Measurements from ENCODE around the gene GPX6. TPM values are rescaled to one million over a fixed set of nuclear protein-coding genes. Genes with fewer than 3 reads are reported as not detected.
"Not testable (repeated sequence)": the region's sequence is repeated elsewhere in the genome, so short reads cannot be mapped to it uniquely, and the experiment has no call there.

GPX6 gene
- total RNA-seq, 1 experiment from 2014 or later: not detected

DNA sequence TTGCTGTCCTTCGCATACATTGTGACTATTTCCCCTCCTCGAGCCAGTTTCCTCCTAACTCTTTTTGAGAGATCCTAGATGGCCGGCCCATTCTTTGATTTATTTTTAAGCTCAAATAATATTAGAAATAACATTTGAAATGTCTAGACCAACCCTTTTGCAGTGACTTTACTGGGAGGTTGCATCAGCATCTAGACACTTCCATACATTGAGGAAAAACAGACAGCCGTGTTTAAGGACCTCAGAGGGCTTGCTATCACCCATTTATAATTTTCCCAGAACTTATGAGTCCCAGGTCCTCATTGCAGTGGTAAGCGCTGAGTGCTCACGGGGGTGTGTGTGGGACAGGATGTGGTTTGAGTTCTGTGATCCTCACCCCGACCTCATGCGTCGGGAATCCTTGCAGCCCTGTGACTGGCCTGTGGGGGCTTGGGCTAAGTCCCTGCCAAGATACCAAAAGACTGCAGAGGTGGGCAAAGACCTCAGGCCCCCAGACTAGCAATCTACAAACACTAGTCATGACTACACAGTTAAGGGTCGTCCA, 10.0 kb upstream of the GPX6 start, which contains the start of gene GPX5:
Gene GPX5 (plus strand): TSS at position 386 of the 544 bp plus-strand sequence. CDS start 133 bp downstream, at position 519.
- peak; percentile 74 for DNase-seq (ENCODE audit: low read depth)

GRCh38 chr6:28523241-28523622, 7.6 kb upstream of the GPX6 start:
- peak; percentile 34 for DNase-seq (ENCODE audit: low read depth)

GRCh38 chr6:28522594-28523240, 7.1 kb upstream of the GPX6 start:
- DNase-seq (ENCODE audit: low read depth): no peak

GRCh38 chr6:28517964-28518363, 2.4 kb upstream of the GPX6 start:
- no peak for DNase-seq (ENCODE audit: low read depth)

DNA sequence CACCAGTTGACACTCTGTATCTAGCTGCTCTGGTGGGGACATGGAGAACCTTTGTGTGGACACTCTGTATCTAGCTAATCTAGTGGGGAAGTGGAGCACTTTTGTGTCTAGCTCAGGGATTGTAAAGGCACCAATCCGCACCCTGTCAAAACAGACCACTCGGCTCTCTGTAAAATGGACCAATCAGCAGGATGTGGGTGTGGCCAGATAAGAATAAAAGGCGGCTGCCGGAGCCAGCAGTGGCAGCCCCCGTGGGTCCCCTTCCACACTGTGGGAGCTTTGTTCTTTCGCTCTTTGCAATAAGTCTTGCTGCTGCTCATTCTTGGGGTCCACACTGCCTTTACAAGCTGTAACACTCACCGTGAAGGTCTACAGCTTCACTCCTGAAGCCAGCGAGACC, 3.2 kb downstream of the GPX6 start:
- not testable (repeated sequence) for DNase-seq (ENCODE audit: low read depth)

DNA sequence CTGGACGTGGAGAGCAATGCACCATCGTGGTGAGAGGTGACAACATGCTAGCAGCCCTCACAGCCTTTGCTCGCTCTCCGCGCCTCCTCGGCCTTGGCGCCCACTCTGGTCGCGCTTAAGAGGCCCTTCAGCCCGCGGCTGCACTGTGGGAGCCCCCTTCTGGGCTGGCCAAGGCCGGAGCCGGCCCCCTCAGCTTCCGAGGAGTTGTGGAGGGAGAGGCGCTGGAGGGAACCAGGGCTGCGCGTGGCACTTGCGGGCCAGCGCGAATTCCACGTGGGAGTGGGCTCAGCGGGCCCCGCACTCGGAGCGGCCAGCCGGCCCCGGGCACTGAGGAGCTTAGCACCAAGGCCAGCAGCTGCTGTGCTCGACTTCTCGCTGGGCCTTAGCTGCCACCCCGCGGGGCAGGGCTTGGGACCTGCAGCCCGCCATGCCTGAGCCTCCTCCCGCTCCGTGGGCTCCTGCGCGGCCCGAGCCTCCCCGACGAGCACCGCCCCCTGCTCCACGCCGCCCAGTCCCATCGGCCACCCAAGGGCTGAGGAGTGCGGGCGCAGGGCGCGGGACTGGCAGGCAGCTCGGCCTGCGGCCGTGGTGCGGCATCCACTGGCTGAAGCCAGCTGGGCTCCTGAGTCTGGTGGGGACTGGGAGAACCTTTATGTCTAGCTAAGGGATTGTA, 3.8 kb downstream of the GPX6 start:
- DNase-seq (ENCODE audit: low read depth): no peak

- DNase-seq (ENCODE audit: low read depth): no peak
These were observed 8.7 kb downstream of the GPX6 start for GRCh38 chr6:28506807-28507475.

DNA sequence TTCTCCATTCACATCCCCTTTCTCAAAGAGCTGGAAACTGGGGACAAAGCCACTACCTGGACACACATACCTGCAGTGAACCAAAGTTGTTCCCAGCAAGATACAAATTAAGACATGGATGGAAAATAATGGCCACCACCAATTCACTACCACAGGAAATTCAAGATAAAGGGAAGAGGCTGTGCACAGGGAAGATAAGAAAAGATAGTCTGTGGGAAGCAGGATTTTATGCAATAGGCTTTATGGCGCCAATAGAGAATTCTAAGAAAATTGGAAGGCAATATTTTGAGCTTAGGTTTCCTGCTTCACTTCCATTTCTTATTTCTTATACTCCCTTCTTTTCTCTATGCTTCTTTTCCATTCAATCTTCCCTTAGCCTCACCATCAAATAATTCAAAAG, 9.9 kb downstream of the GPX6 start:
- DNase-seq (ENCODE audit: low read depth): no peak

DNA sequence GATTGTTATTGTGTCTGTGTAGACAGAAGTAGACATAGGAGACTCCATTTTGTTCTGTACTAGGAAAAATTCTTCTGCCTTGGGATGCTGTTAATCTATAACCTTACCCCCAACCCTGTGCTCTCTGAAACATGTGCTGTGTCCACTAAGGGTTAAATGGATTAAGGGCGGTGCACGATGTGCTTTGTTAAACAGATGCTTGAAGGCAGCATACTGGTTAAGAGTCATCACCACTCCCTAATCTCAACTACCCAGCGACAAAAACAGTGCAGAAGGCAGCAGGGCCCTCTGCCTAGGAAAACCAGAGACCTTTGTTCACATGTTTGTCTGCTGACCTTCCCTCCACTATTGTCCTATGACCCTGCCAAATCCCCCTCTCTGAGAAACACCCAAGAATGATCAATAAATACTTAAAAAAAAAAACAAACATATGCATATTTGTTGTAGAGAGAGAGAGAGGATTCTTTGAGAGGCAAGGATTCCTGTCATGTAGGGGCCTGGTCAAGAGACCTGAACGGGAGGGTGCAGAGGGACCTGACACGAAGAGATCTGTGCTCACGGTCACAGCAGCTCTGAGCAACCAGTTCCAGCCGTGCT, 12.8 kb downstream of the GPX6 start:
- not testable (repeated sequence) for DNase-seq (ENCODE audit: low read depth)

GRCh38 chr6:28502136-28502535, 13.5 kb downstream of the GPX6 start:
- DNase-seq (ENCODE audit: low read depth): not testable (repeated sequence)

DNA sequence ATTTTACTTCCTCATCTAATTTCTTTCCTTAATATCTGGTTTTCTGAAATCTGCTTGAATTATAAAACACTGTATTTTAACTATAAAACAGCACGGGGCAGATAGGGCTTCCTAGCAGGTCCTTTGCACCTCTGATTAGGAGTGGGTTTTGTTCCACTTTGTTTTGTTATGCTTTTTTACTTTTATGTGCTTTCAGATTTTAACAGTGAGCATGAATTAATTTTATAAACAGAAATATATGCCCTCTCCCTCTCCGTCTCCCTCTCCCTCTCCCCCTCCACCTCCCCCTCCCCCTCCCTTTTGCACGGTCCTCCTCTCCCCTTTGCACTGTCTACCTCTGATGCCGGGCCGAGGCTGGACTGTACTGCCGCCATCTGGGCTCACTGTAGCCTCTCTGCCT, 14.3 kb downstream of the GPX6 start:
- DNase-seq (ENCODE audit: low read depth): peak; percentile 32

- DNase-seq (ENCODE audit: low read depth): no peak
These were observed 17.7 kb downstream of the GPX6 start for GRCh38 chr6:28497893-28498292.

DNA sequence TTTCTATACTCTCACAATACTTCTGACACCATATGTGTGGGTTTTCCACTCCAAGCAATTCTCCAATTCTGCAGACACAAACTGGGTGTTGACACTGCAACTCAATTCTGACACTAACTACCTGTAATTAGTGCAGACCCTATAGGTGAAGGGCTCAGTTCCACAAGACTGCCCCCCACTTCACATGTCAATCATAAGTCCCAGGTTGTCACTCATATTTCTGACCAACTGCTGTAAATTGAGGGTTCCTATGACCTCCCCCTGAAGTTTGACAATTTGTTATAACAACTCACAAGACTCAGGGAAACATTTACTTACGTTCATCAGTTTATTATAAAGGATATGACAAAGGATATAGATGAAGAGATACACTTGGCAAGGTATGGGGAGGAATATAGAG, 18.3 kb downstream of the GPX6 start:
- no peak for DNase-seq (ENCODE audit: low read depth)

GRCh38 chr6:28496099-28496779, 19.4 kb downstream of the GPX6 start:
- DNase-seq (ENCODE audit: low read depth): no peak

GRCh38 chr6:28491984-28492317, 23.6 kb downstream of the GPX6 start:
- DNase-seq (ENCODE audit: low read depth): no peak

DNA sequence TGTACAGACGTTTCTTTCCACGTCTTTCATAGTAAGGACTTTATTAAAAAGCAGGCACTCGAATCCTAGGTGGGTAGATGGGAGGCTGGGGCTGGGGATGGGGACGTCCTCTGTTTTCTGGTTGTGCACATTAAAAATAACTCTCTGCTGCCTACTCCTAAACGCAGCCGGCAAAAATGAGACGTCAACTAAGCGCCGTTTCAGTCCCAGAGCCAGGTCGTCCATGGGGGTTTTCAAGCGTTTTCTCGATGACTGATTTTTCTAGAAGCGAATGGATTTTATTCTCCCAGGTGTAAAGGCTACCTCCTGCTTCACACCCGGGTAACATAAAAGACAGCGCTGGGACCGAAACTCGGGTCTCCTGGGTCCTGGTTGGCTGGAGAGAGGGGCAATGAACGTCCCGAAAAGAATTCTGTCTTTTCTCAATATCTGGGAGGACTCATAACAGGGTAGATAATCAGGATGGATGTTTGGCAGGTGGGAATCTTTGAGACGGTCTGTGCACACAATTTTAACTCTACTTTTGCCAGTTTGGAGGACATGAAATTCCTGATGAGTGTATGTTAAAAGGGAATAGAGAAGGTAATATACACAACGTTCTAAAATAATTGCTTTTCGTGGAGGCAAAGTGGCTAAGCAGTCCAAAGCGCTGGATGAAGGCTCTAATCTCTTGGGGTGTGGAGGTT, 25.2 kb downstream of the GPX6 start:
- peak; percentile 40 for DNase-seq (ENCODE audit: low read depth)

- peak; percentile 89 for DNase-seq (ENCODE audit: low read depth)
These were observed 26.0 kb downstream of the GPX6 start for GRCh38 chr6:28489366-28490204.

DNA sequence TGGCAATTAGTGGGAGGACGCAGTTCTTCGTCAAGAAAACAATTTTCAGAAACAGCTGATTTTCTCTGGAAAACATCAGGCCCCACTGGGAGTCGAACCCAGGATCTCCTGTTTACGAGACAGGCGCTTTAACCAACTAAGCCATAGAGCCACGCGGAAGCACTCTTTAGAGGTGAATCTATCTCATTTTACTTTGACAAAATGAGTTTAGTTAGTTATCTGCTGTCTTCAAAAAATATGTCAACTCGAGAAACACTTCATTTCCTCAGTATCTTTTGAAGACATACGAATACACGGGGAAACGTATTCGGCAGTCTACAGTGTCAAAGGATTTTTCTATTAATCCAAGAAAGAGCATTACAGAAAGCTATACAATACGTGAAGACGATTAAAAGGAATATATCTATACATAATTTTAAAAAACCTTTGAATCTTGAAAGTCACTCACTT, 26.7 kb downstream of the GPX6 start:
- DNase-seq (ENCODE audit: low read depth): peak; percentile 85

DNA sequence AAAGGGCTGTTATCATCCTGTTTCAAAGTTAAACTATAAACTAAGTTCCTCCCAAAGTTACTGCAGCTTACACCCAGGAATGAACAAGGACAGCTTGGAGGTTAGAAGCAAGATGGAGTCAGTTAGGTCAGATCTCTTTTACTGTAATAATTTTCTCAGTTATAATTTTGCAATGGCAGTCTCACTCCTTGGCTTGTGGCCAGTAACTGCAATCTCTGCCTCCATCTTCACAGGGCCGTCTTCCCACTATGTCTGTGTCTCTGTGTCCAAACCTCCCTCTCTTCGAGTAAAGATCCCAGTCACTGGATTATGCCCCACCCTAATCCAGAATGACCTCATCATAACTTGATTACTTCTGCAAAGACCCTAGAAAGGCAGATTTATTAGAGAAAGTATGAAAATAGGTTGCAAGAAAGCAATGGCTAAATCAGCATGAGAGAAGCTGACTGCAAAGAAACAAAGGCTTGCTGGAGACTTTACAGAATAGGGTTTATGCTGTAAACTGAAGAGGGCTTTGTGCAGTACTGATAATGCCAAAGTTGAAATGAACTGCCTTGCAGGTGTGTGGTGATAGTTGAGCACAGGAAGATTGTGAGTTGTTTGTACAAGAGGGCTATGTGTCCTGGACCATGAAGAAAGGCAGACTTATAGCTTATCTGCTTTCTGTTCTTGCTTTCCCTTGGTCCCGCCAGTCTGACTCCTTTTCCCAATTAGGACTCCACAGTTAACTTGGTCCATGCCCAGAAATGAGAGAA, 28.4 kb downstream of the GPX6 start:
- no peak for DNase-seq (ENCODE audit: low read depth)

Measured in Daoy (cell line).